PC-3 (cell line): ENCODE results near the gene OR12D3.

ENCODE experiments used
- EZH2 ChIP-seq: fragments of 300-600 bp; sonication (generic); IDR thresholded peaks from one replicate; pipeline ENCODE4 v1.6.1; 2017; ENCODE audit warnings: antibody characterized with exemption, mild to moderate bottlenecking, low read length; ENCODE audit not compliant: unreplicated experiment
- EZH2phosphoT487 ChIP-seq: fragments of 300-600 bp; sonication (generic); IDR thresholded peaks from 2 replicates; pipeline ENCODE4 v1.6.1; 2018; ENCODE audit warnings: mild to moderate bottlenecking, antibody characterized with exemption, low read length, borderline replicate concordance
- TF ChIP-seq, protein P1 (sequence below): fragments of 300-600 bp; sonication (generic); conservative IDR thresholded peaks from 2 replicates; pipeline ENCODE4 v1.5.1; 2017; ENCODE audit warnings: antibody characterized with exemption, low read depth, mild to moderate bottlenecking, low read length

DNA sequence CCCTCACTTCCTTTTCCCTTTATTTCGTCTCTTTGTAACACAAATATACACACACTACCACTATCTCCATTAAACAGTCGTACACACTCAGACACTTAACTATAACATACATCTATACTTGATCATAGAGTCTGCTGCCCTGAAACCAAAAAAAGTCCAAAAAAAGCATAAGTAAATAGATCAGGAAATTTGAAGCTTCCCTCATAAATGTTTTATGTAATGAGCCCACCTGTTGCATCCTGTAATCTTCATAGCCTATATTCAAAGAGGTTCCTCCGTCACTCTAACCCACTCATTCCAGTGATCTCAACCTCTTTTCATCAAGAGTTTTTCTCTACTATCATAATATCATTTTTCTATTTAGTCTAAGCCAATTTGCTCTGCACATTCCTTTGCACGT is 13.4 kb upstream of the OR12D3 start:
- TF ChIP-seq, protein P1, sequence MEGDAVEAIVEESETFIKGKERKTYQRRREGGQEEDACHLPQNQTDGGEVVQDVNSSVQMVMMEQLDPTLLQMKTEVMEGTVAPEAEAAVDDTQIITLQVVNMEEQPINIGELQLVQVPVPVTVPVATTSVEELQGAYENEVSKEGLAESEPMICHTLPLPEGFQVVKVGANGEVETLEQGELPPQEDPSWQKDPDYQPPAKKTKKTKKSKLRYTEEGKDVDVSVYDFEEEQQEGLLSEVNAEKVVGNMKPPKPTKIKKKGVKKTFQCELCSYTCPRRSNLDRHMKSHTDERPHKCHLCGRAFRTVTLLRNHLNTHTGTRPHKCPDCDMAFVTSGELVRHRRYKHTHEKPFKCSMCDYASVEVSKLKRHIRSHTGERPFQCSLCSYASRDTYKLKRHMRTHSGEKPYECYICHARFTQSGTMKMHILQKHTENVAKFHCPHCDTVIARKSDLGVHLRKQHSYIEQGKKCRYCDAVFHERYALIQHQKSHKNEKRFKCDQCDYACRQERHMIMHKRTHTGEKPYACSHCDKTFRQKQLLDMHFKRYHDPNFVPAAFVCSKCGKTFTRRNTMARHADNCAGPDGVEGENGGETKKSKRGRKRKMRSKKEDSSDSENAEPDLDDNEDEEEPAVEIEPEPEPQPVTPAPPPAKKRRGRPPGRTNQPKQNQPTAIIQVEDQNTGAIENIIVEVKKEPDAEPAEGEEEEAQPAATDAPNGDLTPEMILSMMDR, result no peak
- TF ChIP-seq EZH2 (no peak), EZH2phosphoT487 (no peak)
